A549 treated with AZD9567 at 1 μM for 4 hours (cell line): ENCODE results near the gene AHCYL2. TPM values are rescaled to one million over a fixed set of nuclear protein-coding genes. Genes with fewer than 3 reads are reported as not detected.

Source experiments
- total RNA-seq: library from RNA; stranded (reverse); fragments of 200-300 nt; extraction: Qiagen RNA extraction; gene quantifications from 5 replicates; pipeline ENCODE4 v1.2.3, GENCODE V29; 2022; ENCODE audit not compliant: insufficient read depth

The AHCYL2 gene
- total RNA-seq = 5.1 to 8.1 TPM (median 6.7 TPM) in 5 replicates

GRCh38 chr7:129224251-129225205 is at the start of gene AHCYL2:
Gene AHCYL2 (plus strand): TSS chr7:129225030.

GRCh38 chr7:129188372-129188891 is 36.4 kb upstream of the AHCYL2 start, which contains the start of gene SMO:
Gene SMO (plus strand): TSS chr7:129188633. CDS start chr7:129189152, 519 bp downstream.

GRCh38 chr7:129433847-129434674 is 209.2 kb downstream of the AHCYL2 start, which contains the start of gene STRIP2:
Gene STRIP2 (plus strand): TSS chr7:129434432. CDS start chr7:129434473, 41 bp downstream.

Other genes with a start within 250 kb of the AHCYL2 start
- gene TNPO3, start 169.9 kb upstream of the AHCYL2 start, total RNA-seq = 38.7 to 42.6 TPM (median 40.7 TPM) in 5 replicates
- gene TSPAN33, start 80.3 kb upstream of the AHCYL2 start, total RNA-seq = 4.7 to 6.9 TPM (median 6.5 TPM) in 5 replicates
- 8.9 to 14.7 TPM (median 12.9 TPM) in 5 replicates for gene SMO, start 36.4 kb upstream of the AHCYL2 start, total RNA-seq
- gene STRIP2, start 209.4 kb downstream of the AHCYL2 start, total RNA-seq = 5.6 to 8.6 TPM (median 6.4 TPM) in 5 replicates